ENCODE results near the gene C16orf54.
"Not testable (repeated sequence)": the region's sequence is repeated elsewhere in the genome, so short reads cannot be mapped to it uniquely, and the experiment has no call there.

Gene C16orf54

GRCh38 chr16:29756654-29757053 lies 10.9 kb upstream of the C16orf54 start:
- DNase-seq (ENCODE audit: low read depth in 2 of 2): peak in 1 of 2 donors; percentile 36
- H3K4me3 ChIP-seq (replicated peaks in 1 of 2; ENCODE audit: low read depth in 2 of 2, low read length in 2 of 2): no peak overlapping the region
- no peak for TF ChIP-seq CTCF (IDR thresholded peaks at IDR 0.05; ENCODE audit: low read depth, low read length)

DNA sequence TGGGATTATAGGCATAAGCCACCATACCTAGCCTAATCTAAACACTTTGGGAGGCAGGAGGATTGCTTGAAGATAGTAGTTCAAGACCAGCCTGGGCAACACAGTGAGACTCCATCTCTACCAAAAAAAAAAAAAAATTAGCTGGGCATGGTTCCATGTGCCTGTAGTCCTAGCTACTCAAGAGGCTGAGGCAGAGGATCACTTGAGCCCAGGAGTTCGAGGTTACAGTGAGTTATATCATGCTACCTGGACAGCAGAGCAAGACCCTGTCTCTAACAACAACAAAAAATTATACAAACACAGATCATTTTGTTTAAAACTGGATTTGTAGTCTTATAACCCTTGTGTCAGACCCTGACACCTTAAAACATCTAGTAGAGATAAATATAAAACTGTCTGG lies 7.7 kb upstream of the C16orf54 start:
- no peak overlapping the region for H3K4me3 ChIP-seq (replicated peaks in 1 of 2; ENCODE audit: low read depth in 2 of 2, low read length in 2 of 2)
- TF ChIP-seq CTCF (IDR thresholded peaks at IDR 0.05; ENCODE audit: low read depth, low read length): no peak
- DNase-seq (ENCODE audit: low read depth in 2 of 2): no peak

GRCh38 chr16:29748760-29749149 lies 3.0 kb upstream of the C16orf54 start:
- not testable (repeated sequence) for DNase-seq (ENCODE audit: low read depth in 2 of 2)

GRCh38 chr16:29747947-29748759 lies 2.4 kb upstream of the C16orf54 start:
- no peak overlapping the region for H3K4me3 ChIP-seq (replicated peaks in 1 of 2; ENCODE audit: low read depth in 2 of 2, low read length in 2 of 2)
- no peak for TF ChIP-seq CTCF (IDR thresholded peaks at IDR 0.05; ENCODE audit: low read depth, low read length)
- no peak for DNase-seq (ENCODE audit: low read depth in 2 of 2)

More at GRCh38 chr16:29748760-29749149, 3.0 kb upstream of the C16orf54 start:
- not testable (repeated sequence) for H3K4me3 ChIP-seq (replicated peaks in 1 of 2; ENCODE audit: low read depth in 2 of 2, low read length in 2 of 2)

- DNase-seq (ENCODE audit: low read depth in 2 of 2); H3K4me3 ChIP-seq (replicated peaks in 1 of 2; ENCODE audit: low read depth in 2 of 2, low read length in 2 of 2): not testable (repeated sequence)
Observed at GRCh38 chr16:29746518-29746917, 728 bp upstream of the C16orf54 start.

- no peak for DNase-seq (ENCODE audit: low read depth in 2 of 2)
- TF ChIP-seq CTCF (IDR thresholded peaks at IDR 0.05; ENCODE audit: low read depth, low read length): no peak
- H3K4me3 ChIP-seq (replicated peaks in 1 of 2; ENCODE audit: low read depth in 2 of 2, low read length in 2 of 2): no peak overlapping the region
Observed at GRCh38 chr16:29745121-29745852, 503 bp downstream of the C16orf54 start.

DNA sequence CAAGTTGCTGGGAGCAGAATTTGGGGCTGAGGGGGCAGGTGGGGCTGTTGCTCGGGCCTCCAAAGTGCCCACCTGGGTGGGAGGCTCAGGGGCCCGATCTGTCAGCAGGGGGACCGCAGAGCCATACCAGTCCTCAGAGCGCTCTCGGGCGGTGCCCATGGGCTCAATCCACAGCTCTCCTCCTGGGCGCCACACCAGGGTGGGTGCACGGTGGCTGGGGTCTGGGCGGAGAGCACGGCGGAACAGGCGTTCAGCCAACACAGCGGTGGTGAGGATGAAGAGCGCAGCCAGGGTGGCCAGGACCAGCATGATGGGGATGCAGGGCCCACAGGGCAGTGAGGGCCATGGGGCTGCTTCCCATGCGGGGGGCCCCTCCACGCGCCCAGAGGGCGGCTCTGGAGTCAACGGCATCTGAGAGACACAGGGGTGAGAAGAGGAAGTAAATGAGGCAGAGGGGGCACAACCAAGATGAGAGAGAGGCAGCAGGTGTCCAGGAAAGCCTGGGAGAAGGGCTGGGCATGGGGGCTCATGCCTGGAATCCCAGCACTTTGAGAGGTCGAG lies 1.2 kb downstream of the C16orf54 start:
- no peak overlapping the region for H3K4me3 ChIP-seq (replicated peaks in 1 of 2; ENCODE audit: low read depth in 2 of 2, low read length in 2 of 2)
- no peak for TF ChIP-seq CTCF (IDR thresholded peaks at IDR 0.05; ENCODE audit: low read depth, low read length)
- no peak for DNase-seq (ENCODE audit: low read depth in 2 of 2)

All from cardiac fibroblast (primary cell).